Neural crest cell (in vitro differentiated cells): ENCODE data around the gene TNP2. TPM values are rescaled to one million over a fixed set of nuclear protein-coding genes. Genes with fewer than 3 reads are reported as not detected.
A peak's percentile ranks its signal among the peaks of the same experiment; 100 is the strongest.

Source experiments
- DNase-seq: peaks from one replicate; pipeline ENCODE4 v3.0.0; 2021; ENCODE audit warnings: low read depth, mixed read lengths, low spot score
- H3K27ac Mint-ChIP-seq: one replicate; pipeline ENCODE4 v1.8.0; 2021; ENCODE audit warnings: mild to moderate bottlenecking, mixed read lengths; ENCODE audit not compliant: unreplicated experiment
- H3K27me3 Mint-ChIP-seq: 2 replicates; pipeline ENCODE4 v1.8.0; 2021; ENCODE audit warnings: low read depth, mild to moderate bottlenecking, mixed read lengths
- H3K36me3 Mint-ChIP-seq: 2 replicates; pipeline ENCODE4 v1.8.0; 2021; ENCODE audit warnings: low read depth, mild to moderate bottlenecking, mixed read lengths
- H3K4me1 Mint-ChIP-seq: 2 replicates; pipeline ENCODE4 v1.8.0; 2021; ENCODE audit warnings: mixed read lengths
- H3K4me3 Mint-ChIP-seq: one replicate; pipeline ENCODE4 v1.8.0; 2021; ENCODE audit warnings: mild to moderate bottlenecking, mixed read lengths
- H3K9me3 Mint-ChIP-seq: 2 replicates; pipeline ENCODE4 v1.8.0; 2021; ENCODE audit warnings: mixed read lengths
- total RNA-seq: library from RNA; stranded (reverse); gene quantifications from 2 replicates; pipeline ENCODE4 v1.2.1, GENCODE V29; 2021
- TF ChIP-seq, protein P1 (sequence below): fragments of 200-600 bp; sonication (generic); conservative IDR thresholded peaks from 2 replicates; pipeline ENCODE4 v1.5.0; 2021; ENCODE audit warnings: antibody characterized with exemption, mild to moderate bottlenecking

TNP2 gene
- total RNA-seq, 1 donor from 2014 or later = not detected

DNA sequence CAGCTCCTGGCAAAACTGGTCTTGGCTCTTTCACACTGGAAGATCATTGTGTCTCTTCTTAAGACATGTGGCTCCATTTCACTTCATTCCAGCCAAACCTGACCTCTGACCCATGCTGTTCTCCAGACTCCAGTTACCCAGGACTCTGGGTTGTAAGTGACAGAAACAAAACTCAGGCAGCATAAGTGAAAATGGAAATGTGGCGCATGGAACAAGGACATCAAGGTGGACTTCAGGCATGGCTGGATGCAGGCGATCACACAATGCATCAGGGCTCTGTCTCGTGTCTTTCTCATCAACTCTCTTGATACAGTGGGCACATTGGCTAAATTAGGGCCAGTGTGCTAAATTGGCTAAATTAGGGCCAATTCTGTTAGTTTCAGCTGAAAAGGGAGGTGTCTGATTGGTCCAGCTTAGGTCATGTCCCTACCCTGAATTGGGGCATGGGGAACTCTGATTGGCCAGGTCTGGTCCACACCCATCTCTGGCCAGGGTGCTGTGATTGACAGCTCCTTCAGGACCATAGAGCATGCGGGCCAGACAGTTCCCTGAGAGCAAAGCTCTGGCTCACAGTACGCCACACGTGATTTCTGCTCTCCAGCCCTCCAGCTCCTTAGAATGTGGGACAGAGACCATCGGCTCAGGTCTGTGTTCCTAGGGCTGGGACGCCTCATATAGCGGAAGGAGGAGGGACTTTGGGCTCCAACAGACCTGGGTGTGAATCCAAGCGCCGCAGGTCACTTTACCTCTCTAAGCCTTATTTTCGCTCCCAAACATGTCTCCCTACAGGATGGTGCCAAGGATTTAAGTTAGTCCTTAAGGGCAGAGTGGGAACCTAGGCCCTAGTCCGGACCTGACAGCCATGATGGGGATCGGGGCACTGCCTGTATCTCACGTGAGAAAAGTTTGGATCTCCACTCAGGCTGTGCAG is 30.6 kb downstream of the TNP2 start:
- Mint-ChIP-seq H3K9me3 (no peaks in the 10 kb centered on the region), H3K27me3 (no peaks in the 10 kb centered on the region), H3K27ac (no peak overlapping the region), H3K4me1 (no peaks in the 10 kb centered on the region), H3K4me3 (no peak overlapping the region), H3K36me3 (no peaks in the 10 kb centered on the region)
- no peak for DNase-seq
- TF ChIP-seq, protein P1, sequence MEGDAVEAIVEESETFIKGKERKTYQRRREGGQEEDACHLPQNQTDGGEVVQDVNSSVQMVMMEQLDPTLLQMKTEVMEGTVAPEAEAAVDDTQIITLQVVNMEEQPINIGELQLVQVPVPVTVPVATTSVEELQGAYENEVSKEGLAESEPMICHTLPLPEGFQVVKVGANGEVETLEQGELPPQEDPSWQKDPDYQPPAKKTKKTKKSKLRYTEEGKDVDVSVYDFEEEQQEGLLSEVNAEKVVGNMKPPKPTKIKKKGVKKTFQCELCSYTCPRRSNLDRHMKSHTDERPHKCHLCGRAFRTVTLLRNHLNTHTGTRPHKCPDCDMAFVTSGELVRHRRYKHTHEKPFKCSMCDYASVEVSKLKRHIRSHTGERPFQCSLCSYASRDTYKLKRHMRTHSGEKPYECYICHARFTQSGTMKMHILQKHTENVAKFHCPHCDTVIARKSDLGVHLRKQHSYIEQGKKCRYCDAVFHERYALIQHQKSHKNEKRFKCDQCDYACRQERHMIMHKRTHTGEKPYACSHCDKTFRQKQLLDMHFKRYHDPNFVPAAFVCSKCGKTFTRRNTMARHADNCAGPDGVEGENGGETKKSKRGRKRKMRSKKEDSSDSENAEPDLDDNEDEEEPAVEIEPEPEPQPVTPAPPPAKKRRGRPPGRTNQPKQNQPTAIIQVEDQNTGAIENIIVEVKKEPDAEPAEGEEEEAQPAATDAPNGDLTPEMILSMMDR = no peak

DNA sequence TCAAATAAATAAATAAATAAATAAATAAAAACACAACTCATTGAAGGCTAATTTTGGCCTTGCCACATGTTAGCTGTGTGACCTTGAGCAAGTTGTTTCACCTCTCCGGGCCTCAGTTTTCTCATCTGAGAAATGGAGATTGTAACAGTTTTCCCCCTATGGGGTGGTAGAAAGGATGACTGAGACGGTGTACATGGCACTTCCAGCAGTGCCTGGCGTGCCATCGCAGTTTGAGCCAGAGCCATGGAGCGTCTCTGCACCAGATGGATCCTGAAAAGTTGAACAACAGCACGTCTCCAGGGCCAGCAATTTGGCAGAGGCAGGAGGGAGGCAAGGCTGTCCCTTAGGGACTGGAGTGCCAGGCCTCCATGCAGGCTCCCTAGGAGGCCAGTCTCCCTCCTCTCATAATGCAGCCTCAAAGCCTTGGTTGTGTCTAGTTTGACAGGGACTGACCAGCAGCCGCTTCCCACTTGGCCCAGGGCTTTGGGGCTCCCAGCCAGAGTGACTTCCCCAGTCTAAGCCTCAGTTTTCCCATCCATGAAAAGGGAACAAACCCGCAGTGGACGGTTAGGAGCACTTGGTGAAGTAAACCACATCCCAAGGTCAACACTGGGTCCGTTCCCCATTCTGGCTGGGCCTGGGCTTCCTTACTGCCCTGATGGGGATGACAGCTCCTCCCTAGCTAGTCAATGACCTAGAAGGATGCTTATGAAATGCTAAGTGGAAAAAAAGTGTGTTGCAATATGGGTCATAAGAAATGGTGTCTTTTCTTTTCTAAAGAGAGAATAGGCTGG is 32.5 kb downstream of the TNP2 start:
- Mint-ChIP-seq H3K27ac (no peak overlapping the region), H3K9me3 (no peaks in the 10 kb centered on the region), H3K27me3 (no peaks in the 10 kb centered on the region), H3K4me3 (no peak overlapping the region), H3K4me1 (no peaks in the 10 kb centered on the region), H3K36me3 (no peaks in the 10 kb centered on the region)
- TF ChIP-seq, protein P1 = no peak
- no peak for DNase-seq

DNA sequence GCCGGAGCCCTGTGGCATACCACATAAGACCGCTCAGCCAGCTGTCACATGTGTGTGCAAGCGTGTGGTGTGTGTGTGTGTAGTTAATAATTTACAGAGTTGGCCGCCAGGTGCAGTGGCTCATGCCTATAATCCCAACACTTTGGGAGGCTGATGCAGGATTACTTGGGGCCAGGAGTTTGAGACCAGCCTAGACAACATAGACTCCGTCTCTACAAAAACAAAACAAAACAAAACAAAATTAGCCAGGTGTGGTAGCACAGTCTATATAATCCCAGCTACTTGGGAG is 33.5 kb downstream of the TNP2 start:
- DNase-seq = no peak
- peak overlapping the region; percentile 84 for H3K27ac Mint-ChIP-seq
- no peaks in the 10 kb centered on the region for H3K4me1 Mint-ChIP-seq
- H3K27me3 Mint-ChIP-seq = no peaks in the 10 kb centered on the region
- no peak overlapping the region for H3K4me3 Mint-ChIP-seq
- no peaks in the 10 kb centered on the region for H3K9me3 Mint-ChIP-seq
- no peaks in the 10 kb centered on the region for H3K36me3 Mint-ChIP-seq
- TF ChIP-seq, protein P1 = no peak

DNA sequence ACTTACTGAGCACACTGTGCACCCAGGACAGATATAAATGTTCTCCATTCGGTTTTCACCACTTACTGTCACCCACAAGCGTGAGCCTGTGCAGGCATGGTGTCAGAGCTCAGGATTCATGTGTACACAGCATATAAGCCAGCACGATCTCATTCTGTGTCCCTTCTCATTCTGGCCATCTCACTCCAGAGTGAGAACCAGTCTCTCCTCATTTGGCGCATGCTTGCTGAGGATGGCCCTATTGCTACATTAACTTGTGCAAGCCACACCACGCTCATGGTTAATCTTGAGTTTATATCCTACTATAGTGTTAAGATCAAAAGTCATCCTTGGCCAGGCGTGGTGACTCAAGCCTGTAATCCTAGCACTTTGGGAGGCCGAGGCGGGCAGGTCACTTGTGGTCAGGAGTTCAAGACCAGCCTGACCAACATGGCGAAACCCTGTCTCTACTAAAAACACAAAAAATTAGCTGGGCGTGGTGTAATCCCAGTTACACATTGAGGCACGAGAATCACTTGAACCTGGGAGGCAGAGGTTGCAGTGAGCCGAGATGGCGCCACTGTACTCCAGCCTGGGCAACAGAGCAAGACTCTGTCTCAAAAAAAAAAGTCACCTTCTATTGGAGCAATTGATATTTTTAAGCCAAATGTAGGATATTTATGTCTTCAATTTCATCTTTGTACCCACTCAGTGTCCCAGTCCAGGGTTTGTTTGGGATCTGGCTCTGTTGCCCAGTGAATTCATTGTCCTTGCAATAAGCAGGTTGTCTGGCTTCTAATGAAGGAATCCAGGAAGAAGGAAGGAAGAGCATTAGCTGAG is 34.0 kb downstream of the TNP2 start:
- DNase-seq = no peak
- H3K36me3 Mint-ChIP-seq = no peaks in the 10 kb centered on the region
- peak overlapping the region; percentile 84 for H3K27ac Mint-ChIP-seq
- no peaks in the 10 kb centered on the region for H3K4me1 Mint-ChIP-seq
- H3K4me3 Mint-ChIP-seq = no peak overlapping the region
- no peaks in the 10 kb centered on the region for H3K27me3 Mint-ChIP-seq
- H3K9me3 Mint-ChIP-seq = no peaks in the 10 kb centered on the region
- TF ChIP-seq, protein P1 = no peak

DNA sequence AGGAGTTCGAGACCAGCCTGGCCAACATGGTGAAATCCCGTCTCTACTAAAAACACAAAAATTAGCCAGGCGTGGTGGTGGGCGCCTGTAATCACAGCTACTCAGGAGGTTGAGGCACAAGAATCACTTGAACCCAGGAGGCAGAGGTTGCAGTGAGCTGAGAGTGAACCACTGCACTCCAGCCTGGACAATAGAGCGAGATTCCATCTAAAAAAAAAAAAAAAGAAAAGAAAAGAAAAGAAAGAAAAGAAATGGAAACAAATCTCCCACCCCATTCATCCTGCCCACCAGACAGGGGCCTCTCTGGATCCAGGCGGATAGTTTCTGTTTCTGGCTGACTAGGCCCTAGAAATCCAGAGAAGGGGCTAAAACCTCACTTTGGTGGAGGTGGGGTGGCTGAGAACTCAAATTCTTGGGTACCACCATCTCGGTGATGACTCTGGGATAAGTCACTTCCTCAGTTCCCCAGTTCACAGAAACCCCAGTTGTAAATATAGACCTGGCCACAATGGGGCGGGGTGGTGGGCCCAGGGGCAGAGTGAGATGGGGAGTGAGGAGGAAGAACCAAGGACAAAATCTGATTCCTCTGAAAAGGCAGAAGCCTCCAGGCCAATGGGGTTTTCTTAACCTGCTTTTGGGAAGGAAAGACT is 35.3 kb downstream of the TNP2 start:
- H3K4me1 Mint-ChIP-seq = no peaks in the 10 kb centered on the region
- no peaks in the 10 kb centered on the region for H3K36me3 Mint-ChIP-seq
- DNase-seq = no peak
- H3K27ac Mint-ChIP-seq = no peak overlapping the region
- no peak overlapping the region for H3K4me3 Mint-ChIP-seq
- H3K9me3 Mint-ChIP-seq = no peaks in the 10 kb centered on the region
- TF ChIP-seq, protein P1 = no peak
- no peaks in the 10 kb centered on the region for H3K27me3 Mint-ChIP-seq
